T follicular helper cell (primary cell): ENCODE measurements around the gene DDX55.

Source experiments
- DNase-seq: peaks from one replicate; pipeline ENCODE4 v3.0.0-alpha.2; 2020; ENCODE audit warnings: low read depth

Gene DDX55

DNA sequence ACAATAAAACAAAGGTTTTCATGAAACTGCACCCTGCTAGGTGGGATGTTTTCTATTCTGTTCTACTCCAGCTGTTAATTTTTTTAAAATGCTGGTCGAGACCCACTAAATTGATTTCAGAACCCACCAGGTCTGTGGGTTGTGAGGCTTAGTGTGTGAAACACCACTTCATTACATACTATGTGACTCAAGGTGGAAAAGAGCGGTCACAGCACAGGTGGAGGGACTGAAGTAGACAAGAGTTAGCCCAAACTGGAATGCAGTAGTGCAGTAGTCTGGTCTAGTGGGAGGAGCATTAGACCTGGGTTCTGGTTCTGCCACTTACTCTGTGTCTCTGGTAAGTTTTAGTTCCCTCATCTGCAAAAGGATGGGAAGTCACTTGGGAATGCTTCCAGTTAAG, 12.2 kb downstream of the DDX55 start:
- DNase-seq: no peak

DNA sequence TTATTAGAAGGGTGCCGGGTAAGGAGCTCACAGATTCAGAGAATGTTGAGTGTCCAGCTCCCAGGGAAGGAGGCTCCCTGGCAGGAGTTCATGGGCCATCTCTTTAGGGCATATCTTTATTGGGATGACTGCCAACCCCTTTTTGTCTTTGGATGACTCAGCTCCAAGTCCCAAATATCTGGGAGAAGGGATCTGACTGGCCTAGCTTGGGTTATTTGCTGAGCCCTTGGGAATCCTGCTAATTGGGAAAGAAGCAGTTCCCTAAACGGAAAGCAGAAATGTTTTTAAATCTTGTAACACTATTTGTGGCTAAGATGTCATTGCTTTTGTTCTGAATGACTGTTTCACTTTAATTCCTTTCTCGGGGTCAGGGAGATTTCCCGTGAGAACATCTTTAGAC, 12.6 kb downstream of the DDX55 start:
- DNase-seq: no peak

DNA sequence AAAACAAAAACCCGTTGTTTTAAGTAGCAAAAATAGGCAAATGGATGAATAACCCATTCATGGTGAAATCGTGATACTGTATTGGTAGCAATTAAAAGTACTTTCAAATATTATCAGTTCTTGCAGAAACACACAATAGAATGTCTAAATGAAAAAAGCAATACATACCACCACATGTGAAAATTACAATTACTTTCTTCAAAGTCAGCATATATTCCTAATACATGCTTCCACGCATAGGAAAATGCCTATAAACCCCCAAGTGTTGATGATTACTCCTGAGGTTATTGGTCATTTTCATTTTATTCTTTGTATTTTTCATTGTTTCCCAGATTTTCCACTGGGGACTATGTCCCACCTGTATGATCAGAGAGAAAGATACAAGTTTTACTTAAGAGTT, 15.2 kb downstream of the DDX55 start:
- DNase-seq: no peak

DNA sequence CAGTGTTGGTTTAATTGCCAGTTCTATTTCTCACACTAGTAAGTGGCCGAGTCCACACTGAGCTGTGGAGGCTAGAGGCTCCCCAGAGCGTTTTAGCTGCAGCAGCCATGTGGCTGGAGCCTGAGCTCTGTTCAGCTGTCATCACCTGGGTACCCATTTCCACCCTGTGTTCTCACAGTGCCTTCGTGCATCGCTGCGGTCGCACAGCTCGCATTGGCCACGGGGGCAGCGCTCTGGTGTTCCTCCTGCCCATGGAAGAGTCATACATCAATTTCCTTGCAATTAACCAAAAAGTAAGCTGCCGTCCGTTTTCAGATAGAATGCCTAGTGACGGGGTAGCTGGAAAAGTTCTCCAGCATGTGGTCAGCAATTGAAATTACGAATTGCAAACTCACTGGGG, 15.7 kb downstream of the DDX55 start:
- no peak for DNase-seq

DNA sequence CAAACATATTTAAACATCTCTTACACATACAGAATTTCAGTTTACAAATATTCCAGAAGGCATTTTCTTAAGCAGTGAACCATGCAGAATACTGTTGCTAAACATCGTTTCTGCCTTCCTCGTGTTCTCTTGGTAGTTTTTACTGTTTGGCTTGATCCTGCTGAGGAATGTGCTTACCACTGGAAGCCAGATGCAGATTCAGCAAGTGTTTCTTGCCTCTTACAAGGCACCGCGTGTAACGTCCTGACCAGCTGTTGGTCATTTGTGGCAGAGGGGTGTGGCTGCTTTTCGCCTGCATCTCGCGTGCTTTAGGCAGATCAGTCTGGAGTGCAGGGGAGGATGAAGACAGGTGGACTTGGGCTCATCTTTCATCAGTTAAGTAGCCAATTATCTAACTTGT, 19.2 kb downstream of the DDX55 start:
- no peak for DNase-seq

DNA sequence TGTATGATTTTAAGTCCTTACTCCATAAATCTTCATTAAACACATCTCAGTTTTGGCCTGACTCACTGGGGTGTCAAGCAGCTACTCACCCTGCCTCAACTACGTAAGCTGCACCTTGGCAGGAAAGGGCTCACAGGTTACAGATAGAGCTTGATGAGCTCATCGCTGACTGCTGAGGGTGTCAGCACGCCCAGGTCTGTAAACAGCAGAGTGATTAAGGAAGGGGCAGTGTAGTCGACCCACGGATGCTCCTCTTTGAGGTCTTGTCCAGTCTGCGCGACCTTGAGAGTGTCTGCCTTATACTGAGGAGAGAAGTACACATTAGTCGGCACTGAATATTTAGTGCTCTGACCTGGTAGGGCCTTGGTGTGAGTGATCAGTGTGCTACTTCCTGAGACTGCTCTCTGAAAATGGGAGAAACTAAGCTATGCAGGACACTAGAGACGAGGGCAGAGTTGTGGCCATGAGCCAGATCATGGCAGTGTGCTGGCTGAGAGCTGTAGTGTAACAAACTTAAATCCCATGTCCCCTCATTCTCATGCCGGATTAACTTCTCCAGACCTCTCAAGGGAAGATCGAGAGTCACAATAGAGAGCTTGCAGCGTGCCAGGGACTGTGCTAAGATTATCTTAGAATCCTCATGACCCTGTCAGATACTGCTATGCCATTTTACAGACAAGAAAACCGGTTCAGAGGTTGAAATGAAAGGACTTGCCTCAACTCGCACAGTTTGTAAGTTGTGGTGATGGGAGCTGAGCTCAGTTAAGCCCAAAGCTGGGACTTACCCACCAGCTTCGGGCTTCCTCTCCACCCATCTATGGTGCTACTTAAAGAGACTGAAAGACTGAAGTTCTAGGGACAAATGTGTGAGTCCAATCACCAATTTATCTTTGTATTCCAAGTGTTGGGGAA, 20.0 kb downstream of the DDX55 start:
- DNase-seq: no peak

DNA sequence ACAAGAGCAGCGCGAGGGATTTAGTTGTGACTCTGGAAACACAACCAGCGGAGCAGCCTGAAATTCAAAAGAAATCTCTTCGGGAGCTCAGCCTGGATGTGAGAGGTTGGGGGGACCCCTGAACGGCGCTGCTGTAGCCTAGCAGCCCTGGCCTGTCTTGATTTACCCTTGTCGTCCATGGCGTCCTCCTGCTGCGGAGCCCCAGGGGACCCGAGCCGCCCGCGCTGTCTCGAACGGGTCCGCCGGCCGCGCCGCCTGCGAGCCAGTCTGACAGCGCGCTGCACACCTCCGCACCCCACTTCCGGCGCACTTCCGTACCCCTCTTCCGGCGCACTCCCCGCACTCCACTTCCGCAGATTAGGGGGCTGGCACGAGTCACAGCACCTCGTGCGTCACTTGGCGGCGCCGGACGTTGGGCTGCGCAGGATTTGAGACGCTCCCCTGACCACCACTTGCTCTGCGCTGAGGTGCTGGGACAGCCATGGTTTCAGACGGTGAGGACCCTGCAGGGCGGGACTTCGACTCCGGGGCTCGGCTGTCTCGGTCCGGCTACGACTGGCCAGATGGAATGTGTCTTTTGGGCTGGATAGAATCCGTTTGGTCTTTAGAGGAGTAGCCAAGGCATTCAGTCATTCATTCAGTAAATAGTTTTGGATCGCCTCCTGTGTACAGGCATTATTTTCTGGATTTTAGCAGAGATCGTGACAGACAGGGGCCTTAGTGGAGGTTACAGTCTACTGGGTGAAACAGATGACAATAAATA, 31.7 kb downstream of the DDX55 start, which contains the start of the genes EIF2B1 and GTF2H3:
Gene EIF2B1, minus strand, starts transcription at position 308 of the 763 bp plus-strand sequence. Its CDS starts 129 bp downstream, at position 179.
Gene GTF2H3, plus strand, starts transcription at position 451 of the 763 bp plus-strand sequence. Its CDS starts 31 bp downstream, at position 482.
- peak; percentile 95 for DNase-seq

DNA sequence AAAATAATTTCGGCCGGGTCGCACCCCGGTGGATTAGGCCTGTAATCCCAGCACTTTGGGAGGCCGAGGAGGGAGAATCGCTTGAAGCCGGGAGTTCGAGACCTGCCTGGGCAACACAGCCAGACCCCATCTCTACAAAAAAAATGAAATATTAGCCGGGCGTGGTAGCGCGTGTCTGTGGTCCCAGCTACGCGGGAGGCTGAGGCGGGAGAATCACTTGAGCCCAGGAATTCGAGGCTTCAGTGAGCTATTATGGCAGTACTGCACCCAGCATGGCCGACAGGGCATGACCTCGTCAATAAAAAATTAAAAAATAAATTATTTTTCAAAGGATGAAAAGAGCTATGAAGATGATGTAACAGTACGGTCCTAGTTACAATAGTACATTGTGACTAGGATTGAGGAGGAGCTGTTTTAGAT, 32.3 kb downstream of the DDX55 start:
- no peak for DNase-seq

DNA sequence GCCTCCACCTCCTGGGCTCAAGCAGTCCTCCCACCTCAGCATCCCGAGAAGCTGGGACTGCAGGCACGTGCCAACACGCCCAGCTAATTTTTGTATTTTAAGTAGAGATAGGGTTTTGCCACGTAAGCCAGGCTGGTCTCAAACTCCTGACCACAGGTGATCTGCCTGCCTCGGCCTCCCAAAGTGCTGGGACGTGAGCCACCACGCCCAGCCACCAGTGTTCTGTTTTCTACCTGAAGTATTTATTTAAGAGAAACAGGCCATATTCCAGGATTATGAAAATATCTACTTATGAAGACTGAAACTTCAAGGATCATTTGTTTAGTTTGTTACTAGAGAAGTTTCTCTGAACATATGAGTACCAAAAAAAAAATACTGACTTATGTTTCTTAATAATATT, 42.0 kb downstream of the DDX55 start:
- DNase-seq: no peak

DNA sequence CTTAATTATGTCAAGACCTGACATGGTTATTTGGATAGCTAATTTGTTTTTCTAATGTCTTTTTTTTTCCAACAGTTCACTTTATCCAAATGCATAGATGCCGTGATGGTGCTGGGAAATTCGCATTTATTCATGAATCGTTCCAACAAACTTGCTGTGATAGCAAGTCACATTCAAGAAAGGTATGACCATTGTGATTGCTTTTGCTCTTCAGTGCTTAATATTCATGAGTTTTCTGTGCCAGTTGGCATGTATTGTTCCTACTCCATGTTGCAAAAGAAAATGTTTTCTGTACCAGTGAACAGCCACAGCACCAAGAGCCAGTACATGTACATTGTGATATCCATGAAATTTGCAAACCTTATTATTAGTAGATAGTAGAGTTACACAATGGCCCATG, 43.5 kb downstream of the DDX55 start:
- no peak for DNase-seq

DNA sequence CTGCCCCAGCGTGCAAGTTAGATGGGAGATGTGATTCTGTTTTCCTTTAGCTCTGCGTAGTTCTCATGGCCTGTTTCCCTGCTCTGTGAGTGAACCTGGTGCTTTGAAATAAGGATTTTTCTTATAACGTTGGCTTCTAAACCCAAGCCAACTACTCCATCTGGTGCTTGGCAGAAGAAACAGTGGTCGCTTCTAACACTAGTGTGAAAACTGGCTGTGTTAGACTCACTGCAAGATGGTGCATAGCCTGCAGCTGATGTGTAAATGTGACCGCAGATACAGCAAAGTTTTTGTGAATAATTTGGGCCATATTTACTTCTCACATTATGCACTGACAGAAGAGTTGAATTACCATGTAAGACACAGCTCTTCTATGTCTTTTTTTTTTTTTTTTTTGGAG, 44.0 kb downstream of the DDX55 start:
- no peak for DNase-seq

DNA sequence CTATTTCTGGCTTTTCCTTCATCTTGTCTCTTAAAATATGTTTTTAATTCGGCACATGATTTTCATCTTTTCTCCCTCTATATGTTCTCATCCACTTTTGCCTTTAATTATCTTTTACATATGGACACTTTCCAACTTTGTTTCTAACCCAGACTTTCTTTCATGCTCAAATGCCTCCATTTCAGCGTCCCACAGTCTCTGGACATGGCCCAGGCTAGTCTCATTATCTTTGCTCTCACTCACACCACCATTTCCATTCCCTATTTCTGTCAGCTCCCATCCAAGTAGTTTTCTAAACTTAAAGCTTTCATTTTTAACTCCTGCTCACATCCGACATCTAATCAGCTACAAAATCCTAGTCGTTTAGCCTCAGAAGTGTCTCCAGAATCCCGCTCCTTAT, 46.5 kb downstream of the DDX55 start:
- no peak for DNase-seq

DNA sequence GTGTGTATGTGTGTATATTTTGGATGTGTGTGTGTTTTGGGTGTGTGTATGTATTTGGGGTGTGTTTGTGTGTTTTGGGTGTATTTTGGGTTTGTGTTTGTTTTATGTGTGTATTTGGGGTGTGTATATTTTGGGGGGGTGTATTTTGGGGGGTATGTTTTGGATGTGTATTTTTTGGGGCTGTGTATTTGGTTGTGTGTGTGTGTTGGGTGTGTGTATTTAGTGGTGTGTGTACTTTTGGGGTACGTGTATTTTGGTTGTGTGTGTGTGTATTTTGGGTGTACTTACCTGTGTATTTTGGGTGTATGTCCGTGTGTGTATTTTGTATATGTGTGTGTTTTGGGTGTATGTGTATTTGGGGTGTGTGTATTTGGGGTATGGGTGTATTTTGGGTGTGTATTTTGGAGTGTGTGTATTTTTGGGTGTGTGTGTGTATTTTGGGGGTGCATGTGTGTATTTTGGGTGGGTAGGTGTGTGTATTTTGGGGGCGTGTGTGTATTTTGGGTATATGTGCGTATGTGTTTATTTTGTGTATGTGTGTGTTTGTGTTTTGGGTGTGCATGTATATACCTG, 52.3 kb downstream of the DDX55 start:
- no peak for DNase-seq

DNA sequence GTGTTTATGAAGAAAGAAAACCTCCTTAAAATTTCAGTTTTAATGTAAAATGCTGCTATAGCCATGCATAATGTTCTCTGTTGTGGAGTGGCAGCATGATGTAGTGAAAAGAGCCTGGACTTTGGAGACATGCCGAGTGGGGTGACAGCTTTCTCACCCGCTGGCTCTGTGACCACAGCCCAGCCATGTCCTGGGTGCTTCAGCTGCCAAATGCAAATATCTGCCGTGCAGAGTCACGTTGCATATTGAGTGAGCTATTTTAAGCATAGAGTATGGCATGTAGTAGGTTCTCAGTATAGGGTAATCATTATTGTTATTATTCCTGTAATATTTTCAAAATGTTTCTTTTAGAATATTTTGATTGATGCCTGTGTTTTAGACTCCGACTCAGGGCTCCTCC, 53.5 kb downstream of the DDX55 start:
- no peak for DNase-seq

DNA sequence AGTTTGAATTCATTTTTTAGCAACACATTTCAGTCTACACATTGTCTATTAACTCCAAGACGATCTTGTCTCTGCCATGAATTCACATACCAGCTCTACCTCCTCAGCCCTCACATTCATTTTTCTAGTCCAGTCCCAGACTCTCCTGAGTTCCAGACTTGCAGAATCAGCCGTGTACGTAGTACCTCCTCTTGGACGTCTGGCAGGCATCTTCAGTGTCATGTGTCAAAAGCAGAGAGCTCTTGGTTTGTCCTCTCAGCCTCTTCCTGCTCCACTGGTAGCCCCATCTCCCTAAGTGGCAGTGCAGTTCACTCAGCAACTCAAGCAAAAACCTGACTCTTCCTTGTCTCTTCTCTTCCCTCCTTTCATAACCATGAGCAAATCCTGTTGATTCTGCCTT, 54.5 kb downstream of the DDX55 start:
- no peak for DNase-seq

DNA sequence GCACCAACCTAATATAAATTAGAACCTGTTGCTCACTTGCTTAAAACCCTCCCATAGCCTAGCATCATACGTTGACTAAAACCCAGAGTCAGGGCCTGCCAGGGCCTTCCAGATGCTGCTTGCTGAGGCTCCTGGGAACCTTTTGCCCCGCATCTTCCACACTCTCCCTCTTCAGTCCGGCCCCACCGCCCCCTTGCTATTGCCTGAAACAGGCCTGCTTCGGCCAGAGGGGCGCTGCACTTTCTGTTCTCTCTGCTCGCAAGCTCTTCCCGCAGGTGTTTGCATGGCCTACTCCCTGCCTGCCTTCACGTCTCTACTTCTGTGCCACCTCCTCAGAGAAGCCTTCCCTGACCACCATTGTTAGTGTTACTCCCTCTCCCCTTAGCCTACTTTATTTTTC, 55.3 kb downstream of the DDX55 start:
- DNase-seq: no peak

DNA sequence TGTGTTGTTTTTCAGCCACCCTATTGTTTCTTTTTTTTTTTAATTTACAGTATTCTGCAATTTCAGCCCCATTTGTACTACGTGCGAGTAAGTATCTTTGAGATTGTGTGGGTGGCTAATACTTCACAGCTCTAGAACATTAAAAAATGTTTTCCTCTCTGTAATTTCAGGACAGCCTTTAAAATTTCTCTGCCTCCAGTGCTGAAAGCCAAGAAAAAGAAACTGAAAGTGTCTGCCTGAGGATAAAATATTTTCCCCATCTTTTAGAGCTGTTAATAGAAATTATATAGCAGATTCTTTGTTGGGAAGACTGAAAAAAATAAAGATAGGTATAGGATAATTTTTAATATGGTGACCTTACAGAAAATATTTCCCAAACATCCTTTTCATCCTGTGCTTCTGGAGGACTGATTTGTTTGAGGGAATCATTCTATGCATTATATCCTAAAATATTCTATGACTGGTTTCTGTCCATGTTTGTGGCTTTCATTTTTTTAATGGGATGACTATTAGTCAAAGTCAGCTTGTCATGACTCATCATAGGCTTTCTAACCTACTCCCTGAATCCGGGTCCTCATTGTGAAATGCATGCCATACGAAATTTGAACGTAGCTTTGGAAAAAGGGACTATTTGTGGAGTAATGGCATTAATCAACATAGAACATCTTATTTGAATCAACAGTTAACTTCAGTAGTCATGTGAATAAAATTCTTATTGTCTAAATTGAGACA, 58.3 kb downstream of the DDX55 start:
- no peak for DNase-seq

DNA sequence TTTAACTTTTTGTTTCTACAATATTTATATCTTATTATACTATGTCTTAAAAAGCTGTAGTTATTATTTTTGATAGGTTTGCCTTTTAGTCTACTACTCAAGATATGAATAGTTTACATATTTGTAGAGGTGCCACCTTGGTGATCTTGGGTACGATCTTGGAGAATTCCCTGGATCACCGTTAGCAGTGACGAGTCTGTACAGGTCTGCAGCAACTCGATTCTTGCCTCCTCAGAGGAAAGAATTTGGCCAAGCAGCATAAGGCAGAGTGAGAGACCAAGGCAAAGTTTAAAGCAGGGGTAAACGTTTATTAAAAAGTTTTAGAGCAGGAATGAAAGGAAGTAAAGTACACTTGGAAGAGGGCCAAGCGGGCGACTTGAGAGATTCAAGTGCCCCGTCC, 65.9 kb downstream of the DDX55 start:
- no peak for DNase-seq
